ENCODE results near the gene PTPA.
"Not testable (repeated sequence)": the region's sequence is repeated elsewhere in the genome, so short reads cannot be mapped to it uniquely, and the experiment has no call there.

PTPA gene

GRCh38 chr9:129151469-129151868 is 40.3 kb downstream of the PTPA start:
- Histone ChIP-seq H3K9ac (ENCODE audit: insufficient read length, low read depth) (no peak overlapping the region), H3K36me3 (ENCODE audit: insufficient read depth, insufficient read length, low read length) (peaks cover 71% of the 10 kb centered on the region), H3K27me3 (ENCODE audit: insufficient read depth, insufficient read length) (no peaks in the 10 kb centered on the region), H3K4me1 (ENCODE audit: insufficient read depth, insufficient read length) (peaks cover 5% of the 10 kb centered on the region), H3K9me3 (ENCODE audit: insufficient read depth, low read length) (no peaks in the 10 kb centered on the region), H3K4me3 (ENCODE audit: insufficient read length, low read depth) (no peak overlapping the region)
- no peak for TF ChIP-seq ZNF274 (IDR thresholded peaks at IDR 0.05; ENCODE audit: low read depth, low read length)
- DNase-seq (ENCODE audit: low read depth, low spot score), result no peak

- H3K9ac ChIP-seq (ENCODE audit: insufficient read length, low read depth), result no peak overlapping the region
- H3K36me3 ChIP-seq (ENCODE audit: insufficient read depth, insufficient read length, low read length), result peaks cover 46% of the 10 kb centered on the region
- no peak overlapping the region for H3K4me3 ChIP-seq (ENCODE audit: insufficient read length, low read depth)
- no peaks in the 10 kb centered on the region for H3K9me3 ChIP-seq (ENCODE audit: insufficient read depth, low read length)
- TF ChIP-seq SUZ12 (IDR thresholded peaks at IDR 0.05; ENCODE audit: extremely low read depth, insufficient read depth, insufficient read length) (no peak), YY1 (IDR thresholded peaks at IDR 0.05; ENCODE audit: insufficient read depth, insufficient read length) (no peak), ZNF274 (IDR thresholded peaks at IDR 0.05; ENCODE audit: low read depth, low read length) (no peak)
- no peaks in the 10 kb centered on the region for H3K27me3 ChIP-seq (ENCODE audit: insufficient read depth, insufficient read length)
- H3K4me1 ChIP-seq (ENCODE audit: insufficient read depth, insufficient read length), result peaks cover 2% of the 10 kb centered on the region
- DNase-seq (ENCODE audit: low read depth, low spot score), result no peak
These were observed 43.8 kb downstream of the PTPA start for GRCh38 chr9:129154866-129155477.

GRCh38 chr9:129156163-129156562 is 44.9 kb downstream of the PTPA start:
- no peaks in the 10 kb centered on the region for H3K9me3 ChIP-seq (ENCODE audit: insufficient read depth, low read length)
- no peak overlapping the region for H3K4me3 ChIP-seq (ENCODE audit: insufficient read length, low read depth)
- H3K36me3 ChIP-seq (ENCODE audit: insufficient read depth, insufficient read length, low read length), result peaks cover 34% of the 10 kb centered on the region
- no peaks in the 10 kb centered on the region for H3K27me3 ChIP-seq (ENCODE audit: insufficient read depth, insufficient read length)
- TF ChIP-seq YY1 (IDR thresholded peaks at IDR 0.05; ENCODE audit: insufficient read depth, insufficient read length), result no peak
- no peak for TF ChIP-seq ZNF274 (IDR thresholded peaks at IDR 0.05; ENCODE audit: low read depth, low read length)
- no peak for TF ChIP-seq SUZ12 (IDR thresholded peaks at IDR 0.05; ENCODE audit: extremely low read depth, insufficient read depth, insufficient read length)
- DNase-seq (ENCODE audit: low read depth, low spot score), result no peak
- H3K4me1 ChIP-seq (ENCODE audit: insufficient read depth, insufficient read length), result peaks cover 4% of the 10 kb centered on the region
- H3K9ac ChIP-seq (ENCODE audit: insufficient read length, low read depth), result no peak overlapping the region

GRCh38 chr9:129160712-129161533 is 49.7 kb downstream of the PTPA start:
- Histone ChIP-seq H3K9me3 (ENCODE audit: insufficient read depth, low read length) (no peaks in the 10 kb centered on the region), H3K36me3 (ENCODE audit: insufficient read depth, insufficient read length, low read length) (peaks cover 7% of the 10 kb centered on the region), H3K27me3 (ENCODE audit: insufficient read depth, insufficient read length) (no peaks in the 10 kb centered on the region), H3K4me1 (ENCODE audit: insufficient read depth, insufficient read length) (peaks cover 9% of the 10 kb centered on the region), H3K9ac (ENCODE audit: insufficient read length, low read depth) (no peak overlapping the region), H3K4me3 (ENCODE audit: insufficient read length, low read depth) (no peak overlapping the region)
- TF ChIP-seq SUZ12 (IDR thresholded peaks at IDR 0.05; ENCODE audit: extremely low read depth, insufficient read depth, insufficient read length) (no peak), YY1 (IDR thresholded peaks at IDR 0.05; ENCODE audit: insufficient read depth, insufficient read length) (no peak), ZNF274 (IDR thresholded peaks at IDR 0.05; ENCODE audit: low read depth, low read length) (no peak)
- DNase-seq (ENCODE audit: low read depth, low spot score), result no peak

- Histone ChIP-seq H3K4me1 (ENCODE audit: insufficient read depth, insufficient read length) (peaks cover 9% of the 10 kb centered on the region), H3K36me3 (ENCODE audit: insufficient read depth, insufficient read length, low read length) (peaks cover 1% of the 10 kb centered on the region), H3K4me3 (ENCODE audit: insufficient read length, low read depth) (no peak overlapping the region), H3K9ac (ENCODE audit: insufficient read length, low read depth) (no peak overlapping the region), H3K27me3 (ENCODE audit: insufficient read depth, insufficient read length) (no peaks in the 10 kb centered on the region), H3K9me3 (ENCODE audit: insufficient read depth, low read length) (no peaks in the 10 kb centered on the region)
- TF ChIP-seq ZNF274 (IDR thresholded peaks at IDR 0.05; ENCODE audit: low read depth, low read length) (no peak), SUZ12 (IDR thresholded peaks at IDR 0.05; ENCODE audit: extremely low read depth, insufficient read depth, insufficient read length) (no peak), YY1 (IDR thresholded peaks at IDR 0.05; ENCODE audit: insufficient read depth, insufficient read length) (no peak)
- no peak for DNase-seq (ENCODE audit: low read depth, low spot score)
These were observed 50.3 kb downstream of the PTPA start for GRCh38 chr9:129161534-129161837.

- Histone ChIP-seq H3K9me3 (ENCODE audit: insufficient read depth, low read length) (no peaks in the 10 kb centered on the region), H3K4me1 (ENCODE audit: insufficient read depth, insufficient read length) (peaks cover 14% of the 10 kb centered on the region), H3K36me3 (ENCODE audit: insufficient read depth, insufficient read length, low read length) (no peaks in the 10 kb centered on the region), H3K9ac (ENCODE audit: insufficient read length, low read depth) (no peak overlapping the region), H3K27me3 (ENCODE audit: insufficient read depth, insufficient read length) (no peaks in the 10 kb centered on the region), H3K4me3 (ENCODE audit: insufficient read length, low read depth) (no peak overlapping the region)
- TF ChIP-seq SUZ12 (IDR thresholded peaks at IDR 0.05; ENCODE audit: extremely low read depth, insufficient read depth, insufficient read length), result no peak
- TF ChIP-seq YY1 (IDR thresholded peaks at IDR 0.05; ENCODE audit: insufficient read depth, insufficient read length), result no peak
- no peak for TF ChIP-seq ZNF274 (IDR thresholded peaks at IDR 0.05; ENCODE audit: low read depth, low read length)
- DNase-seq (ENCODE audit: low read depth, low spot score), result no peak
These were observed 51.4 kb downstream of the PTPA start for GRCh38 chr9:129162497-129163197.

- not testable (repeated sequence) for H3K4me3 ChIP-seq (ENCODE audit: insufficient read length, low read depth); DNase-seq (ENCODE audit: low read depth, low spot score); H3K27me3 ChIP-seq (ENCODE audit: insufficient read depth, insufficient read length); H3K36me3 ChIP-seq (ENCODE audit: insufficient read depth, insufficient read length, low read length); H3K9me3 ChIP-seq (ENCODE audit: insufficient read depth, low read length); H3K9ac ChIP-seq (ENCODE audit: insufficient read length, low read depth)
- H3K4me1 ChIP-seq (ENCODE audit: insufficient read depth, insufficient read length), result peaks cover 17% of the 10 kb centered on the region
These were observed 52.0 kb downstream of the PTPA start for GRCh38 chr9:129163198-129163670.
